ENCODE data around the gene TTC7B. TPM values are rescaled to one million over a fixed set of nuclear protein-coding genes. Genes with fewer than 3 reads are reported as not detected.

TTC7B gene
- total and polyA plus RNA-seq, 2 of the 8 experiments (the other 6 are each of a cell fraction or from before 2014, with no cell fraction given): 23.7 to 34.0 TPM

DNA sequence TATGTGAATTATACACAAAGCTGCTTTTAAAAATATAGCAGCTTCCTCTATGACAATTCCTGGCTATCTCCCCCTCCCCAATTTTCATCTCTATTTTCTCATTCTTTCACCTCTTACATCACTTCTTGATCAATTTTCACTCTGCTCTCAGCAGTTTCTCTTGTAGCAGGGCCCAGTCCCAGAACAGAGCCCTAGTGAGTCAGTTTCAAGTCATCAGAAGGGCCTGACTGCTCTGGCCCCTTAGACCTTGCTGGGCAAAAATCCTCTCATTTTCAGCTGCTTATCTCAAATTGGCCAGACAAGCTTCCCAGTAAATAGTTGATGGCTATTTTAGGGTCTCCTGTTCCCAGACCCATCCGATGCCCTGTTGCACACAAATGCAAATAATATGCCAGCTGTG is 101.4 kb downstream of the TTC7B start:
- H3K27me3 ChIP-seq (replicated peaks in 1 of 4; ENCODE audit: control insufficient read depth in 3 of 4, extremely low read depth in 1 of 4, insufficient read depth in 3 of 4, low read length in 3 of 4): no peaks in the 10 kb centered on the region
- no peak overlapping the region for H4K5ac ChIP-seq (ENCODE audit: insufficient read length, low read depth, low read length)
- WGBS, 2 experiments (ENCODE audit: extremely low coverage in 1 of 2, insufficient coverage in 1 of 2, insufficient read length in 1 of 2, insufficient replicate concordance in 2 of 2, low coverage in 1 of 2, low lambda C conversion rate in 2 of 2, missing lambda C conversion rate in 1 of 2): 89% methylated on average over 1 of the region's 1 CpG; no CpG with 5 or more reads in 1 of the 2 experiments
- H2BK12ac ChIP-seq (ENCODE audit: low read depth, low read length): no peak overlapping the region
- H3K9me3 ChIP-seq (ENCODE audit: insufficient read depth in 2 of 2, low read depth in 1 of 2, low read length in 1 of 2): no peaks in the 10 kb centered on the region
- TF ChIP-seq TAF7 (optimal IDR thresholded peaks at IDR 0.05; ENCODE audit: borderline replicate concordance, low read depth, low read length): no peak
- TF ChIP-seq, protein P1, sequence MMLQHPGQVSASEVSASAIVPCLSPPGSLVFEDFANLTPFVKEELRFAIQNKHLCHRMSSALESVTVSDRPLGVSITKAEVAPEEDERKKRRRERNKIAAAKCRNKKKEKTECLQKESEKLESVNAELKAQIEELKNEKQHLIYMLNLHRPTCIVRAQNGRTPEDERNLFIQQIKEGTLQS (IDR thresholded peaks at IDR 0.05; ENCODE audit: insufficient read depth, low read depth, low read length): no peak
- no peak for TF ChIP-seq HDAC6 (IDR thresholded peaks at IDR 0.05; ENCODE audit: low read depth, low read length)
- no peak for TF ChIP-seq SP1 (IDR thresholded peaks at IDR 0.05; ENCODE audit: low read depth, low read length)
- TF ChIP-seq CBX5 (IDR thresholded peaks at IDR 0.05; ENCODE audit: low read depth, low read length): no peak
- no peak for TF ChIP-seq CEBPB (IDR thresholded peaks at IDR 0.05; ENCODE audit: low read depth, low read length)
- no peak for TF ChIP-seq BACH1 (IDR thresholded peaks at IDR 0.05; ENCODE audit: low read length)
- no peak for TF ChIP-seq EGR1 (IDR thresholded peaks at IDR 0.05; ENCODE audit: borderline replicate concordance, low read depth, low read length)
- no peak for TF ChIP-seq POU5F1 (IDR thresholded peaks at IDR 0.05; ENCODE audit: low read depth, low read length)
- TF ChIP-seq CBX8 (IDR thresholded peaks at IDR 0.05; ENCODE audit: borderline replicate concordance, low read depth, low read length): no peak
- no peak for TF ChIP-seq HDAC2 (IDR thresholded peaks at IDR 0.05; ENCODE audit: borderline replicate concordance in 1 of 2, low read depth in 2 of 2, low read length in 2 of 2)
- no peak for TF ChIP-seq TEAD4 (IDR thresholded peaks at IDR 0.05; ENCODE audit: low read depth, low read length)
- no peak overlapping the region for H2AK5ac ChIP-seq (ENCODE audit: low read depth, low read length)
- H3K56ac ChIP-seq (replicated peaks; ENCODE audit: insufficient read length, low read depth, low read length): no peak overlapping the region
- no peaks in the 10 kb centered on the region for H3K79me1 ChIP-seq (ENCODE audit: low read depth, low read length)
- H3K9ac ChIP-seq (replicated peaks in 1 of 4; ENCODE audit: extremely low read depth in 1 of 4, low read depth in 3 of 4, low read length in 3 of 4): no peak overlapping the region
- H4K91ac ChIP-seq (replicated peaks; ENCODE audit: insufficient read length, low read length): no peak overlapping the region
- H3K27ac ChIP-seq (ENCODE audit: low read depth, low read length): no peak overlapping the region
- H3K4ac ChIP-seq (replicated peaks; ENCODE audit: insufficient read length, low read depth, low read length): no peak overlapping the region
- peaks cover 2 to 12% (median 7%) of the 10 kb centered on the region in 4 experiments; a peak in 6 of 7 replicates for H3K4me1 ChIP-seq (replicated peaks in 1 of 4; ENCODE audit: control insufficient read depth in 3 of 4, insufficient read depth in 4 of 4, low read length in 3 of 4)
- no peak overlapping the region for H3K4me2 ChIP-seq (ENCODE audit: insufficient read depth in 1 of 2, low read depth in 2 of 2, low read length in 2 of 2)
- FAIRE-seq (no peak), DNase-seq (ENCODE audit: low read depth in 1 of 2, low spot score in 2 of 2) (no peak)
- H2BK5ac ChIP-seq (ENCODE audit: low read depth, low read length): no peak overlapping the region
- no peaks in the 10 kb centered on the region for H3K79me2 ChIP-seq (ENCODE audit: control insufficient read depth in 1 of 2, insufficient read depth in 2 of 2, low read length in 2 of 2)
- H2BK20ac ChIP-seq (ENCODE audit: low read length): no peak overlapping the region
- no peak overlapping the region for H2AFZ ChIP-seq (ENCODE audit: low read length)
- no peaks in the 10 kb centered on the region for H3K36me3 ChIP-seq (ENCODE audit: control insufficient read depth in 2 of 4, insufficient read depth in 4 of 4, low read length in 3 of 4)
- H3K14ac ChIP-seq (ENCODE audit: insufficient read length): no peak overlapping the region
- no peak overlapping the region for H3K18ac ChIP-seq (ENCODE audit: extremely low read depth, low read length)
- H3K4me3 ChIP-seq (ENCODE audit: extremely low read depth in 1 of 4, insufficient read depth in 2 of 4, low read depth in 3 of 4, low read length in 4 of 4): no peak overlapping the region
- CTCF ChIA-PET (ENCODE audit: partially characterized antibody): interaction anchor here (0.6 to 1.3 kb wide), 5 partner anchors 12 to 282 kb away, joined by 3 to 8 read pairs (median 3); no protein-coding TSS in a partner anchor
- H4K20me1 ChIP-seq (replicated peaks in 1 of 2; ENCODE audit: control insufficient read depth in 1 of 2, insufficient read depth in 2 of 2, low read length in 2 of 2): no peaks in the 10 kb centered on the region
- no peak overlapping the region for H3K23ac ChIP-seq (ENCODE audit: insufficient read length)
- H2BK15ac ChIP-seq (ENCODE audit: low read length): no peak overlapping the region
- peak overlapping the region; percentile 29 for H2BK120ac ChIP-seq (replicated peaks; ENCODE audit: low read depth, low read length)
- POLR2A ChIA-PET (ENCODE audit: partially characterized antibody): no interaction called here
- no peaks in the 10 kb centered on the region for H3K23me2 ChIP-seq (ENCODE audit: low read depth, low read length)
- no peak overlapping the region for H4K8ac ChIP-seq (ENCODE audit: extremely low read depth, insufficient read depth, low read length)
